HepG2 (cell line): ENCODE results near the gene VARS2. TPM values are rescaled to one million over a fixed set of nuclear protein-coding genes. Genes with fewer than 3 reads are reported as not detected.

Source experiments
- HMGXB4 ChIP-seq, 2 experiments: sonication (generic) in 1 of 2; formaldehyde crosslinking in 1 of 2; IDR thresholded peaks; 2 replicates each; pipeline versions ENCODE4 v1.4.0 to v1.6.1; 2018 to 2020; ENCODE audit warnings: missing genetic modification reagents in 2 of 2, borderline replicate concordance in 1 of 2, low read depth in 1 of 2, mild to moderate bottlenecking in 1 of 2, missing biosample characterization in 1 of 2
- KMT2A ChIP-seq: sonication (generic); formaldehyde crosslinking; IDR thresholded peaks from 2 replicates; pipeline ENCODE4 v1.4.0; 2020; ENCODE audit warnings: missing genetic modification reagents
- MAX ChIP-seq: IDR thresholded peaks from 2 replicates; pipeline ENCODE4 v1.6.1; 2012; ENCODE audit warnings: inconsistent platforms
- MTA1 ChIP-seq: sonication (generic); formaldehyde crosslinking; IDR thresholded peaks from 2 replicates; pipeline ENCODE4 v1.4.0; 2020; ENCODE audit warnings: missing genetic modification reagents, mild to moderate bottlenecking, borderline replicate concordance
- REST ChIP-seq, 2 experiments: IDR thresholded peaks; 2 replicates each; pipeline ENCODE4 v1.6.1; 2011 to 2012; ENCODE audit warnings: low read length in 2 of 2, borderline replicate concordance in 1 of 2, low read depth in 1 of 2, mild to moderate bottlenecking in 1 of 2, moderate library complexity in 1 of 2
- RXRA ChIP-seq: sonication (generic); formaldehyde crosslinking; IDR thresholded peaks from 2 replicates; pipeline ENCODE4 v1.5.1; 2020; ENCODE audit warnings: missing genetic modification reagents
- SIN3A ChIP-seq: IDR thresholded peaks from 2 replicates; pipeline ENCODE4 v1.6.1; 2011; ENCODE audit warnings: low read depth, mild to moderate bottlenecking, control low read depth, low read length, borderline replicate concordance
- ZNF574 ChIP-seq: sonication (generic); formaldehyde crosslinking; IDR thresholded peaks from 2 replicates; pipeline ENCODE4 v1.4.0; 2020; ENCODE audit warnings: missing genetic modification reagents
- ZNF747 ChIP-seq: sonication (generic); formaldehyde crosslinking; IDR thresholded peaks from 2 replicates; pipeline ENCODE4 v1.8.1; 2023; ENCODE audit warnings: missing genetic modification reagents, mild to moderate bottlenecking, borderline replicate concordance
- ZNF788 ChIP-seq: sonication (generic); formaldehyde crosslinking; IDR thresholded peaks from 2 replicates; pipeline ENCODE4 v1.5.0; 2020; ENCODE audit warnings: mild to moderate bottlenecking, missing genetic modification reagents, borderline replicate concordance
- ZSCAN21 ChIP-seq: sonication (generic); formaldehyde crosslinking; IDR thresholded peaks from 2 replicates; pipeline ENCODE4 v1.8.0; 2022; ENCODE audit warnings: mild to moderate bottlenecking, missing genetic modification reagents, moderate library complexity, borderline replicate concordance
- ZXDC ChIP-seq: sonication (generic); formaldehyde crosslinking; IDR thresholded peaks from 2 replicates; pipeline ENCODE4 v1.5.0; 2020; ENCODE audit warnings: mild to moderate bottlenecking, missing genetic modification reagents
- polyA plus RNA-seq, 8 experiments: library from polyadenylated mRNA; depleted of rRNA in 3 of 8; stranded (reverse) in 7 of 8; unstranded in 1 of 8; fragments of >200 nt; fragmentation: Illumina TruSeq in 4 of 8; extraction: Trizol in 4 of 8; gene quantifications; 2 replicates each; pipeline versions ENCODE4 v1.2.1 to v1.2.3, GENCODE V29; 2011 to 2016; ENCODE audit warnings: low read depth in 4 of 8, missing spikeins in 1 of 8, mixed read lengths in 1 of 8; ENCODE audit not compliant: insufficient read depth in 1 of 8
- total RNA-seq, 5 experiments: library from RNA; depleted of rRNA; stranded (reverse); fragments of >200 nt; fragmentation: Illumina TruSeq; extraction: Trizol; gene quantifications; 2 replicates each; pipeline ENCODE4 v1.2.3, GENCODE V29; 2016; ENCODE audit warnings: low read depth in 1 of 5

VARS2 gene
- total and polyA plus RNA-seq, 2 of the 13 experiments (the other 11 are each of a cell fraction or from before 2014, with no cell fraction given): 61.8 to 71.8 TPM

GRCh38 chr6:30882759-30883684 lies 31.0 kb upstream of the VARS2 start (continued):
- TF ChIP-seq ZNF574 (CRISPR knock-in tag) (0 out of 2 replicates have a peak, but pooled peaks have one; percentile 37), MAX (peak; percentile 27; the same call in 1 of the 2 replicates), ZNF788 (no peak; the same call in 1 of the 2 replicates), MTA1 (CRISPR knock-in tag) (0 out of 2 replicates have a peak, but pooled peaks have one; percentile 10), ZSCAN21 (CRISPR knock-in tag) (0 out of 2 replicates have a peak, but pooled peaks have one; percentile 43), KMT2A (CRISPR knock-in tag) (0 out of 2 replicates have a peak, but pooled peaks have one; percentile 48), SIN3A (peak; percentile 25; the same call in 1 of the 2 replicates), ZNF747 (CRISPR knock-in tag) (0 out of 2 replicates have a peak, but pooled peaks have one; percentile 12), RXRA (CRISPR knock-in tag) (0 out of 2 replicates have a peak, but pooled peaks have one; percentile 6), ZXDC (CRISPR knock-in tag) (no peak), REST (IDR thresholded peaks at IDR 0.05; ENCODE audit: borderline replicate concordance in 1 of 2, low read depth in 1 of 2, low read length in 2 of 2) (no peak), HMGXB4 (CRISPR knock-in tag; IDR thresholded peaks at IDR 0.05; ENCODE audit: borderline replicate concordance in 1 of 2, low read depth in 1 of 2) (no peak)
